H1 (cell line): Measurements from ENCODE around the gene IFIT1. TPM values are rescaled to one million over a fixed set of nuclear protein-coding genes. Genes with fewer than 3 reads are reported as not detected.

Source experiments
- ASH2L ChIP-seq: fragments of 200-600, 300-600 bp; sonication (generic); IDR thresholded peaks from one replicate; pipeline ENCODE4 v1.7.1; 2017; ENCODE audit warnings: low read length
- ATF2 ChIP-seq: IDR thresholded peaks from 2 replicates; pipeline ENCODE4 v1.6.1; 2012; ENCODE audit warnings: low read length, inconsistent platforms
- HDAC6 ChIP-seq: IDR thresholded peaks from one replicate; pipeline ENCODE4 v1.7.1; 2012; ENCODE audit warnings: low read depth, mild to moderate bottlenecking, inconsistent platforms, low read length, moderate library complexity
- JUND ChIP-seq: IDR thresholded peaks from 2 replicates; pipeline ENCODE4 v1.6.1; 2011; ENCODE audit warnings: mild to moderate bottlenecking, improper control_type of control experiment, low read length
- TAF7 ChIP-seq: optimal IDR thresholded peaks from 2 replicates; pipeline ENCODE3; 2011; ENCODE audit warnings: low read depth, mild to moderate bottlenecking, inconsistent platforms, low read length, moderate library complexity, borderline replicate concordance
- TEAD4 ChIP-seq: IDR thresholded peaks from 2 replicates; pipeline ENCODE4 v1.6.1; 2012; ENCODE audit warnings: low read depth, low read length, inconsistent platforms, mixed read lengths
- polyA plus RNA-seq, 7 experiments: library from polyadenylated mRNA; depleted of rRNA in 3 of 7; stranded (reverse) in 5 of 7; unstranded in 2 of 7; fragments of >200 nt in 5 of 7; fragments of 200-250 nt in 2 of 7; gene quantifications; 1 replicate in 5 of 7; 2 replicates in 1 of 7; 4 replicates in 1 of 7; pipeline versions ENCODE4 v1.2.1 to v1.2.3, GENCODE V29; 2011 to 2013; ENCODE audit warnings: missing spikeins in 2 of 7, mixed read lengths in 2 of 7
- total RNA-seq: library from RNA; stranded (reverse); fragmentation: NEBNext Ultra II Directional; extraction: Animal tissue kit (Norgen Biotek cat#: 25700); gene quantifications from 2 replicates; pipeline ENCODE4 v1.2.1, GENCODE V29; 2021

The IFIT1 gene
- total and polyA plus RNA-seq, 2 of the 8 experiments (the other 6 are each of a cell fraction or from before 2014, with no cell fraction given) = 0.94 to 1.5 TPM

- TF ChIP-seq ATF2 = no peak
- no peak for TF ChIP-seq TAF7
- TF ChIP-seq HDAC6 = no peak
- no peak for TF ChIP-seq TEAD4
- no peak for TF ChIP-seq ASH2L
- no peak for TF ChIP-seq JUND
Observed at GRCh38 chr10:89421018-89421476, 28.6 kb downstream of the IFIT1 start (continued).
